HepG2 (cell line): Measurements from ENCODE around the gene FGFR3. TPM values are rescaled to one million over a fixed set of nuclear protein-coding genes. Genes with fewer than 3 reads are reported as not detected.

ENCODE experiments used
- CHD4 ChIP-seq: fragments of 200-600 bp; sonication (generic); IDR thresholded peaks from 2 replicates; pipeline ENCODE4 v1.7.0; 2017; ENCODE audit warnings: mild to moderate bottlenecking, low read length, borderline replicate concordance
- FOXA1 ChIP-seq, 2 experiments: fragments of 450-650 bp in 1 of 2; sonication (generic) in 1 of 2; formaldehyde crosslinking in 1 of 2; IDR thresholded peaks; 2 replicates each; pipeline versions ENCODE4 v1.4.0 to v1.6.1; 2016 to 2020; ENCODE audit warnings: missing genetic modification reagents in 1 of 2
- HNF1A ChIP-seq, 2 experiments: sonication (generic) in 1 of 2; formaldehyde crosslinking in 1 of 2; IDR thresholded peaks; 2 replicates each; pipeline versions ENCODE4 v1.4.0 to v1.6.1; 2016 to 2020; ENCODE audit warnings: borderline replicate concordance in 1 of 2, low read depth in 1 of 2, mild to moderate bottlenecking in 1 of 2, missing genetic modification reagents in 1 of 2
- HOXA3 ChIP-seq: sonication (generic); formaldehyde crosslinking; IDR thresholded peaks from 2 replicates; pipeline ENCODE4 v1.5.0; 2020; ENCODE audit warnings: missing genetic modification reagents
- JARID2 ChIP-seq: sonication (generic); formaldehyde crosslinking; IDR thresholded peaks from 2 replicates; pipeline ENCODE4 v1.8.1; 2023; ENCODE audit warnings: missing genetic modification reagents, inconsistent platforms; ENCODE audit not compliant: insufficient replicate concordance
- MBNL3 ChIP-seq: fragments of 250-450 bp; sonication (Bioruptor Pico); conservative IDR thresholded peaks from 2 replicates; pipeline ENCODE4 v1.8.0; 2022; ENCODE audit warnings: mild to moderate bottlenecking, inconsistent platforms
- MXD4 ChIP-seq: IDR thresholded peaks from 2 replicates; pipeline ENCODE4 v1.6.1; 2016; ENCODE audit warnings: mild to moderate bottlenecking, missing biosample characterization, missing genetic modification reagents
- ZBTB7B ChIP-seq: sonication (generic); formaldehyde crosslinking; IDR thresholded peaks from 2 replicates; pipeline ENCODE4 v1.4.0; 2020; ENCODE audit warnings: missing genetic modification reagents
- ZFP90 ChIP-seq: sonication (generic); formaldehyde crosslinking; IDR thresholded peaks from 2 replicates; pipeline ENCODE4 v1.8.0; 2022; ENCODE audit warnings: missing genetic modification reagents, mild to moderate bottlenecking, inconsistent platforms, borderline replicate concordance
- ZNF160 ChIP-seq: sonication (generic); formaldehyde crosslinking; IDR thresholded peaks from 2 replicates; pipeline ENCODE4 v1.8.0; 2022; ENCODE audit warnings: mild to moderate bottlenecking, inconsistent platforms, missing genetic modification reagents
- ZNF281 ChIP-seq: sonication (generic); formaldehyde crosslinking; IDR thresholded peaks from 2 replicates; pipeline ENCODE4 v1.4.0; 2020; ENCODE audit warnings: missing genetic modification reagents, borderline replicate concordance
- ZNF574 ChIP-seq: sonication (generic); formaldehyde crosslinking; IDR thresholded peaks from 2 replicates; pipeline ENCODE4 v1.4.0; 2020; ENCODE audit warnings: missing genetic modification reagents
- ZNF724P ChIP-seq: sonication (generic); formaldehyde crosslinking; IDR thresholded peaks from 2 replicates; pipeline ENCODE4 v1.8.0; 2022; ENCODE audit warnings: missing genetic modification reagents, borderline replicate concordance
- polyA plus RNA-seq, 8 experiments: library from polyadenylated mRNA; depleted of rRNA in 3 of 8; stranded (reverse) in 7 of 8; unstranded in 1 of 8; fragments of >200 nt; fragmentation: Illumina TruSeq in 4 of 8; extraction: Trizol in 4 of 8; gene quantifications; 2 replicates each; pipeline versions ENCODE4 v1.2.1 to v1.2.3, GENCODE V29; 2011 to 2016; ENCODE audit warnings: low read depth in 4 of 8, missing spikeins in 1 of 8, mixed read lengths in 1 of 8; ENCODE audit not compliant: insufficient read depth in 1 of 8
- total RNA-seq, 5 experiments: library from RNA; depleted of rRNA; stranded (reverse); fragments of >200 nt; fragmentation: Illumina TruSeq; extraction: Trizol; gene quantifications; 2 replicates each; pipeline ENCODE4 v1.2.3, GENCODE V29; 2016; ENCODE audit warnings: low read depth in 1 of 5

The FGFR3 gene
- total and polyA plus RNA-seq, 2 of the 13 experiments (the other 11 are each of a cell fraction or from before 2014, with no cell fraction given): 103 to 109 TPM

DNA sequence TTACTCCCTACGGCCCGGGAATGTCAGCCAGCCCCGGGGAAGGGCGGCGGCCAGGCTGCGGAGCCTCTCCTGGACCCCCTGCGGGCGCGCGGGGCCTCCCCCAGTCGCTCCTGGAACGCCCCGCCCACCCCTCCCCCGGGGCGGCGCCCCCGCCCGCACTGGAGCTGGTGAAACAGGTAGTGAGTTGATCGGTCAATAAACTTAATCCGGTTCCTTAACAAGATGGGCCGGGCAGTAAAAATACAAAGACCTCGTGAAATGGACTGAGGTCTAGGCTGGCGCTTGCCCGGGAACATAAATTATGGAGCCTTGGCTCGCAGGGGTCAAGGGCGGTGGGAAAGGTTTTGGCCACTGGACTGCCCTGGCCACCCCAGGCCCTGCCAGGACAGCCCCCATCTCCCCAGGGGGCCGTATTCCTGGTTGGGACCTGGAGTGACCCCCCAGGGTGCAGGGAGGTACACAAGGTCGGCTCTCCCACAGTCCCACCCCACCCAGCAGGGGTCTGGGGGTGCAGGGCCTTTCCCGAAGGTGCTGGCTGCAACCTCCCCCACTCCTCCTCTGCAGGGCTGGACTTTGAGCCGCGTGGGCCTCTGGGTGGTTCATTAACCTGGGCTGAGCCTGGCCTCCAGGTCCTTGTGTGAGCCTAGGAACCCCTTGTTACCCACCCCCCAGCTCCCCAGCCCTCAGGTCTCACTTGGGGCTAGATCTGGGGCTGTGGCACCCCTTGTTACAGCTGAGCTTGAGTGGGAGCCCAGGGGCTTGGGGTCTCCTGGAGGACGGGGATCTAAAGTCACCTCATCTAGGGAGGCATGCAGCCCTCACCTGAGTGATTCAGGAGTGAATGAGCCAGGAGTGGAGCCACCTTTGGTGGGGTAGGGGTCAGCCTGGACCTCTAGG lies 2.5 kb downstream of the FGFR3 start (continued):
- TF ChIP-seq FOXA1 (IDR thresholded peaks at IDR 0.05) (no peak), FOXA1 (CRISPR knock-in tag; IDR thresholded peaks at IDR 0.05) (peak; percentile 36; the same call in 1 of the 2 replicates), MBNL3 (CRISPR knock-in tag) (no peak), ZNF160 (CRISPR knock-in tag) (peak; percentile 86; the same call in 1 of the 2 replicates), MXD4 (0 out of 2 replicates have a peak, but pooled peaks have one; percentile 22), ZNF724P (CRISPR knock-in tag) (no peak), ZNF574 (CRISPR knock-in tag) (peak; percentile 69), ZBTB7B (peak; percentile 93), ZFP90 (CRISPR knock-in tag) (peak; percentile 42; the same call in 1 of the 2 replicates), CHD4 (peak; percentile 88; the same call in 1 of the 2 replicates), HOXA3 (peak; percentile 88), ZNF281 (CRISPR knock-in tag) (peak; percentile 99), JARID2 (no peak), HNF1A (IDR thresholded peaks at IDR 0.05; ENCODE audit: low read depth) (peak; percentile 93), HNF1A (CRISPR knock-in tag; IDR thresholded peaks at IDR 0.05; ENCODE audit: borderline replicate concordance) (peak; percentile 98)
